Body of pancreas (tissue), 4 donors: Measurements from ENCODE around the gene APBA2. TPM values are rescaled to one million over a fixed set of nuclear protein-coding genes. Genes with fewer than 3 reads are reported as not detected.

Source experiments
- ATAC-seq: fragments of 150-250 bp; one replicate; pipeline ENCODE4 v1.9.1; 2016
- DNase-seq, 4 donors: peaks; one replicate each; pipeline ENCODE4 v3.0.0-alpha.2; 2019
- H3K27ac ChIP-seq, 4 donors: fragments of 200-600 bp; sonication (generic); 1 replicate in 3 of 4; 2 replicates in 1 of 4; pipeline versions ENCODE4 v1.5.1 to v1.6.1; 2016 to 2019; ENCODE audit warnings: mild to moderate bottlenecking in 1 of 4, mixed read lengths in 1 of 4, moderate library complexity in 1 of 4
- H3K27me3 ChIP-seq, 2 donors: fragments of 200-600 bp; sonication (generic); one replicate each; pipeline ENCODE4 v1.6.0; 2016; ENCODE audit warnings: mild to moderate bottlenecking in 1 of 2
- H3K36me3 ChIP-seq, 2 donors: fragments of 200-600 bp; sonication (generic); replicated peaks in 1 of 2; 2 replicates each; pipeline ENCODE4 v1.5.1; 2016; ENCODE audit warnings: low read depth in 2 of 2; ENCODE audit not compliant: insufficient read depth in 1 of 2
- H3K4me1 ChIP-seq: fragments of 200-600 bp; sonication (generic); one replicate; pipeline ENCODE4 v1.6.0; 2016
- H3K4me3 ChIP-seq, 2 donors: fragments of 200-600 bp; sonication (generic); 1 replicate in 1 of 2; 2 replicates in 1 of 2; pipeline ENCODE4 v1.5.1; 2016 to 2019
- H3K9me3 ChIP-seq, 3 donors: fragments of 200-600 bp; sonication (generic); 1 replicate in 2 of 3; 2 replicates in 1 of 3; pipeline ENCODE4 v1.5.1; 2016
- POLR2A ChIP-seq, 3 donors: fragments of 450-650 bp; IDR thresholded peaks; one replicate each; pipeline ENCODE4 v1.6.1; 2016; ENCODE audit warnings: antibody characterized with exemption in 3 of 3, mild to moderate bottlenecking in 2 of 3
- WGBS, 2 donors: methylation state at CpG; one replicate each; pipeline ENCODE4 v1.1.5; 2017; 5-methylcytosine and 5-hydroxymethylcytosine counted together
- intact Hi-C: fragments of 100-400 bp; cut with DNase I; formaldehyde crosslinking; loops from one replicate; pipeline ENCODE4 v1.15.1; 2023
- total RNA-seq, 2 donors: library from RNA; depleted of rRNA; stranded (reverse); fragments of >200 nt; gene quantifications; one replicate each; pipeline ENCODE4 v1.1.0, GENCODE V29; 2016
- TF ChIP-seq, protein P1 (sequence below), 7 experiments: fragments of 450-650 bp in 4 of 7; fragments of 200-600 bp in 3 of 7; sonication (generic) in 3 of 7; IDR thresholded peaks; one replicate each; pipeline ENCODE4 v1.5.1; 2016 to 2019; ENCODE audit warnings: antibody characterized with exemption in 7 of 7

APBA2 gene
- total RNA-seq, 2 donors from 2014 or later = 13.2 to 29.0 TPM

DNA sequence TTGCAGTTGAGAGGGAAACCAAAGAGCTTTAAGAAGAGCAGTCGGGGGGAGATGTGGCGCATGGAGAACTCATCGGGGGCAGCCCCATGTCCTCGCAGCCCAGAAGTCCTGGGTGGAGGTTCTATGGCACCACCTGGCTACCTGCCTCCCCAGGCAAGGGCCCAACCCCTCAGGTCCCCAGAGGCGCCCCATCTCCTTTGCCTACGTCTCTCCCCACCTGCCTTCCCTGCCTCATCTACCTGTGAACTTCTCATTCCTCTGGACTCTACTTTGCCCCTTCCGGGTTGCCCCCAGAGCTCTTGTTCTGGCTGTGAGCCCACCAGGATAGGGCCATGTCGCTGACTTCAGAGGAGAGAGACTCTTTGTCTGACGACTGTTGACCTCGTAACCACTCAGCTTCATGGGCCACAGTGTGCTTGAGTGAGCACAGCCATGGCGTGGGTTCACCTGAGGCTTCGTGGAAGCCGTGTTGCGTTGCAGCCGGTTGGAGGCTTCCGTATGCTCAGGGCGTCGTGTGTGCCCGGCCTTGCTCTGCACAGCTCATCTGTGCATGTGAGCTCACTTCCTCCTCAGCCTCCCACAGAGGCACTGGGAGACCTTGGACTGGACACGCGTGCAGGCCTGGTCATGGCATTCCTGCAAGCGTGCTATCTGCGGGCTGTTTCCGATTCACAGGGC, 13.4 kb downstream of the APBA2 start:
- H3K4me1 ChIP-seq = no peaks in the 10 kb centered on the region
- intact Hi-C loops = loop anchor here (10.0 kb wide), 1 partner anchor 66 kb away; no protein-coding TSS in a partner anchor
- no peak for DNase-seq

DNA sequence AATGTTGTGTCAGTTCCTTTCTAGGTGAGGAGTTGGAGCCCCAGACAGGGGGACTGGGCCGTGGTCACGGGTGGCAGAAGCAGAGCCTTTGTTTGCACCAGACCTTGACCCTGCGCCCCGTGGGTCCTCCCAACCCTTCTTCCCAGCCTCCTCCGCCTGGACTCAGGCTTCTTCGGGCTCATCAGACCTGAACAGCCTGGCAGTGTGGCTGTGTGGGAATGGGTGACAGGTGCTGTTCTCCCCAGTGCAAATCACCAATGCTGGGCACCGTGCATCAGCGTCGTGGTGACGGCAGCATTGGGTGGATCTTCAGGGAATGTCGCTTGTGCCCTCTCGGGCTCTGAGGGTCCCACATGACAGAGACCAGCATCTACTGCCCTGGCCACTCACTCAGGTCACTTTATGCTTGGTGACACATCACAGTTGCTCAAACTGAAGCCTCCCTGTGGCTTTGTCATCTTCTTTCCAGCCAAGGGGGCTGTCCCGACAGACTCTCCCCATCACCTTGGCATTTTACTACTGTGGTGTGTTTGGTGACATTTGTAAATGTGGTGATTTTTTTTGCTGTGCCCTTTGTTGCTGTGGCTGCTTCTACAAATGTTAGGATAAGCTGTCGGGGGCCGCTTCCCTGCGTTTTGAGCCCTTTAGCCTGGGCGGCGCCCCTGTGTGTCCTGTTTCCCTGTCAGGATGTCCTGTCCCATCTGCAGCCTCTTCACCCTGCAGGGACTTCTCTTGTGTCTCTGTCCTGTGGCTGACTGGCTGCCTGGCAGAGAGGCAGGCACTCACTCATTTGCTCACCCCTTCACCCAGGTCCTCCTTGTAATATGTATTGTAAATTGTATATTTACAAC, 14.5 kb downstream of the APBA2 start:
- ATAC-seq = no peak
- TF ChIP-seq POLR2A (IDR thresholded peaks at IDR 0.05) = no peak
- TF ChIP-seq, protein P1, sequence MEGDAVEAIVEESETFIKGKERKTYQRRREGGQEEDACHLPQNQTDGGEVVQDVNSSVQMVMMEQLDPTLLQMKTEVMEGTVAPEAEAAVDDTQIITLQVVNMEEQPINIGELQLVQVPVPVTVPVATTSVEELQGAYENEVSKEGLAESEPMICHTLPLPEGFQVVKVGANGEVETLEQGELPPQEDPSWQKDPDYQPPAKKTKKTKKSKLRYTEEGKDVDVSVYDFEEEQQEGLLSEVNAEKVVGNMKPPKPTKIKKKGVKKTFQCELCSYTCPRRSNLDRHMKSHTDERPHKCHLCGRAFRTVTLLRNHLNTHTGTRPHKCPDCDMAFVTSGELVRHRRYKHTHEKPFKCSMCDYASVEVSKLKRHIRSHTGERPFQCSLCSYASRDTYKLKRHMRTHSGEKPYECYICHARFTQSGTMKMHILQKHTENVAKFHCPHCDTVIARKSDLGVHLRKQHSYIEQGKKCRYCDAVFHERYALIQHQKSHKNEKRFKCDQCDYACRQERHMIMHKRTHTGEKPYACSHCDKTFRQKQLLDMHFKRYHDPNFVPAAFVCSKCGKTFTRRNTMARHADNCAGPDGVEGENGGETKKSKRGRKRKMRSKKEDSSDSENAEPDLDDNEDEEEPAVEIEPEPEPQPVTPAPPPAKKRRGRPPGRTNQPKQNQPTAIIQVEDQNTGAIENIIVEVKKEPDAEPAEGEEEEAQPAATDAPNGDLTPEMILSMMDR (IDR thresholded peaks at IDR 0.05) = no peak
- Histone ChIP-seq H3K4me1 (no peaks in the 10 kb centered on the region), H3K4me3 (no peak overlapping the region), H3K36me3 (no peaks in the 10 kb centered on the region), H3K9me3 (no peaks in the 10 kb centered on the region), H3K27ac (no peak overlapping the region), H3K27me3 (no peaks in the 10 kb centered on the region)
- 78 to 87% methylated on average over 9 to 18 of the region's 18 CpGs for WGBS, 2 donors
- DNase-seq = no peak
- intact Hi-C loops = no loop called here

More for the DNA sequence above, 13.4 kb downstream of the APBA2 start:
- Histone ChIP-seq H3K4me3 (no peak overlapping the region), H3K9me3 (no peaks in the 10 kb centered on the region), H3K27ac (no peak overlapping the region), H3K36me3 (no peaks in the 10 kb centered on the region), H3K27me3 (no peaks in the 10 kb centered on the region)
- WGBS, 2 donors = 90 to 91% methylated on average over 22 to 24 of the region's 24 CpGs
- TF ChIP-seq POLR2A (IDR thresholded peaks at IDR 0.05) = no peak
- TF ChIP-seq, protein P1 (IDR thresholded peaks at IDR 0.05) = no peak
- no peak for ATAC-seq

DNA sequence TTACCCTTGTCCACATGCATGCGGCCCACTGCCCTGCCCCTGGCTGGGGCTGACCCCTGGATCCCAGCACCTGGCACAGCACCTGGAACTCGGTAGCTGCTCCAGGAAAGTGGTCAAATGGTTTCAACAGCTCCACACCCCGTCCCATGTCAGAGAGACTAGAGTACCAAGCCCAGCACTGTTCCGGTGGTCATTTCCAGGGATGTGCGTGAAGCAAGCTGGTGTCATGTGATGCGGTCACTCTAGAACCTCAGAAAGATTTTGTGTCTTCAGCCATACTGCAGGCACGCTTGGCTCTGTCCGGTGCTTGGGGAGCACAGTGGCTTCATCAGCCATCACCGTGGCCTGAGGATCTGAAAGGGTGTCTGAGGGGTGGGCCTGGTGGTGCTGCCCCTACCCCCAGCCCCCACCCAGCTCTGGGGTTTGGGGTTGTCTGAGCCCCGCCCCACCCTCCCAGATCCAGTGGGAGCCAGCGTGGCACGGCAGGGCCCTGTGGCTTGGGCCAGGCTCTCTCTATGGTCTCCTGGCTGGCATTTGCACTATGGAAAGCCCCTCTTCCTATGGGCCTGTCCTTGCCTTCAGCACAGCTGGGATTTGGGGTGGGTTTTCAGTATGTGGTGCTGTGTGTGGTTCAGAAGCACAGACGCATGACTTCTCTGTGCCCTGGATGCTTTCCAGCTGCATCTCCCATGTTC, 15.3 kb downstream of the APBA2 start:
- intact Hi-C loops = no loop called here

DNA sequence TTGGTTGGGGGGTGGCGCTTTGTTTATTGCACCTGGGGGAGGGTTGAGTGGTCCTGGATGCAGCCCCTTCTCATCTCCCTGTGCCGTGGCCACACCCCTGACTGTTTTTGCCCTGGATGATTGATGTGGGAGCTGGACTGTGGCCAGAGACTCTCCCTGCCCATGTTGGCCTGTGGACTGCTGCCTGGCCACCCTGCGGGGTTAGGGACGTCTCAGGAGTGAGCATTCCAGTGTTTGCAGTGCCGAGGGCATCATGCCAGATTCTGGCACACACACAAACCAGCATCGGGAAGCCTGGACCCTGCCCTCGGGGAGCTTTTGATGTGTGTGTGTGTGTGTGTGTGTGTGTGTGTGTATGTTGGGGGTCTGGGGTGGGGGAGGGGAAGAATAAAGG, 15.8 kb downstream of the APBA2 start:
- DNase-seq (peak in 1 of 4 donors; percentile 29), ATAC-seq (no peak)
- intact Hi-C loops = no loop called here
- no peak overlapping the region for H3K27ac ChIP-seq
- WGBS, 2 donors = 39 to 60% methylated on average over 6 to 7 of the region's 7 CpGs
- no peaks in the 10 kb centered on the region for H3K27me3 ChIP-seq
- H3K4me1 ChIP-seq = no peaks in the 10 kb centered on the region
- no peaks in the 10 kb centered on the region for H3K9me3 ChIP-seq
- H3K36me3 ChIP-seq = no peaks in the 10 kb centered on the region
- TF ChIP-seq, protein P1 (IDR thresholded peaks at IDR 0.05) = no peak
- TF ChIP-seq POLR2A (IDR thresholded peaks at IDR 0.05) = no peak
- no peak overlapping the region for H3K4me3 ChIP-seq

More for the DNA sequence above, 15.3 kb downstream of the APBA2 start:
- Histone ChIP-seq H3K27me3 (no peaks in the 10 kb centered on the region), H3K4me3 (no peak overlapping the region), H3K4me1 (no peaks in the 10 kb centered on the region), H3K9me3 (no peaks in the 10 kb centered on the region), H3K27ac (no peak overlapping the region), H3K36me3 (no peaks in the 10 kb centered on the region)
- ATAC-seq = no peak
- TF ChIP-seq, protein P1 (IDR thresholded peaks at IDR 0.05) = no peak
- no peak for TF ChIP-seq POLR2A (IDR thresholded peaks at IDR 0.05)
- 84 to 88% methylated on average over 9 to 12 of the region's 13 CpGs for WGBS, 2 donors
- no peak for DNase-seq
